GM23248 (cell line): Measurements from ENCODE around the gene CD8B2. TPM values are rescaled to one million over a fixed set of nuclear protein-coding genes. Genes with fewer than 3 reads are reported as not detected.
"Not testable (repeated sequence)": the region's sequence is repeated elsewhere in the genome, so short reads cannot be mapped to it uniquely, and the experiment has no call there.

ENCODE experiments used
- DNase-seq: peaks from one replicate; pipeline ENCODE4 v3.0.0-alpha.2; 2015
- H2AFZ ChIP-seq: fragments of 200-600 bp; sonication (generic); 2 replicates; pipeline ENCODE4 v1.6.1; 2016; ENCODE audit warnings: antibody characterized with exemption
- H3F3A ChIP-seq: fragments of 200-600 bp; sonication (generic); 2 replicates; pipeline ENCODE4 v1.6.1; 2016; ENCODE audit warnings: mild to moderate bottlenecking, antibody characterized with exemption, mixed run types; ENCODE audit not compliant: insufficient read depth
- H3K27ac ChIP-seq: fragments of 200-600 bp; sonication (generic); 2 replicates; pipeline ENCODE4 v1.5.1; 2016; ENCODE audit warnings: mild to moderate bottlenecking
- H3K27me3 ChIP-seq: fragments of 200-600 bp; sonication (generic); replicated peaks from 2 replicates; pipeline ENCODE4 v1.6.1; 2016; ENCODE audit warnings: mild to moderate bottlenecking; ENCODE audit not compliant: insufficient read depth
- H3K36me3 ChIP-seq: fragments of 200-600 bp; sonication (generic); 2 replicates; pipeline ENCODE4 v1.6.1; 2016; ENCODE audit warnings: low read depth, mild to moderate bottlenecking
- H3K4me1 ChIP-seq: fragments of 200-600 bp; sonication (generic); 2 replicates; pipeline ENCODE4 v1.6.1; 2016; ENCODE audit warnings: mild to moderate bottlenecking; ENCODE audit not compliant: insufficient read depth
- H3K4me2 ChIP-seq: fragments of 200-600 bp; sonication (generic); one replicate; pipeline ENCODE4 v1.6.1; 2016; ENCODE audit warnings: mild to moderate bottlenecking; ENCODE audit not compliant: unreplicated experiment
- H3K4me3 ChIP-seq: fragments of 200-600 bp; sonication (generic); 2 replicates; pipeline ENCODE4 v1.5.1; 2016; ENCODE audit warnings: mild to moderate bottlenecking
- H3K79me2 ChIP-seq: fragments of 200-600 bp; sonication (generic); 2 replicates; pipeline ENCODE4 v1.6.1; 2016; ENCODE audit warnings: mild to moderate bottlenecking; ENCODE audit not compliant: insufficient read depth
- H3K9ac ChIP-seq: fragments of 200-600 bp; sonication (generic); 2 replicates; pipeline ENCODE4 v1.6.1; 2016; ENCODE audit warnings: mild to moderate bottlenecking
- H3K9me2 ChIP-seq: fragments of 200-600 bp; sonication (generic); 2 replicates; pipeline ENCODE4 v1.6.1; 2016; ENCODE audit warnings: mixed run types, mild to moderate bottlenecking, moderate library complexity; ENCODE audit not compliant: insufficient read depth
- H3K9me3 ChIP-seq: fragments of 200-600 bp; sonication (generic); one replicate; pipeline ENCODE4 v1.6.1; 2017; ENCODE audit warnings: low read depth
- H4K20me1 ChIP-seq: fragments of 200-600 bp; sonication (generic); 2 replicates; pipeline ENCODE4 v1.6.0; 2016; ENCODE audit not compliant: insufficient read depth
- WGBS, 2 experiments: methylation state at CpG; one replicate each; pipeline ENCODE4 v1.1.6; 2015 to 2017; ENCODE audit warnings: low lambda C conversion rate in 2 of 2, low coverage in 1 of 2; ENCODE audit errors: missing lambda C conversion rate in 2 of 2; 5-methylcytosine and 5-hydroxymethylcytosine counted together
- in situ Hi-C: fragments of 300-500 bp; cut with MboI; formaldehyde crosslinking; loops from 2 replicates; pipeline ENCODE4 v1.15.0; 2020
- polyA plus RNA-seq: library from polyadenylated mRNA; unstranded; fragments of >200 nt; fragmentation: Nextera tagmentation; extraction: Ambion mirVana; gene quantifications from 2 replicates; pipeline ENCODE4 v1.2.1, GENCODE V29; 2016
- total RNA-seq: library from RNA; depleted of rRNA; stranded (reverse); fragments of >200 nt; shearing (Covaris generic); gene quantifications from 2 replicates; pipeline ENCODE4 v1.2.3, GENCODE V29; 2014

CD8B2 gene
- total and polyA plus RNA-seq, 2 experiments from 2014 or later = not detected

DNA sequence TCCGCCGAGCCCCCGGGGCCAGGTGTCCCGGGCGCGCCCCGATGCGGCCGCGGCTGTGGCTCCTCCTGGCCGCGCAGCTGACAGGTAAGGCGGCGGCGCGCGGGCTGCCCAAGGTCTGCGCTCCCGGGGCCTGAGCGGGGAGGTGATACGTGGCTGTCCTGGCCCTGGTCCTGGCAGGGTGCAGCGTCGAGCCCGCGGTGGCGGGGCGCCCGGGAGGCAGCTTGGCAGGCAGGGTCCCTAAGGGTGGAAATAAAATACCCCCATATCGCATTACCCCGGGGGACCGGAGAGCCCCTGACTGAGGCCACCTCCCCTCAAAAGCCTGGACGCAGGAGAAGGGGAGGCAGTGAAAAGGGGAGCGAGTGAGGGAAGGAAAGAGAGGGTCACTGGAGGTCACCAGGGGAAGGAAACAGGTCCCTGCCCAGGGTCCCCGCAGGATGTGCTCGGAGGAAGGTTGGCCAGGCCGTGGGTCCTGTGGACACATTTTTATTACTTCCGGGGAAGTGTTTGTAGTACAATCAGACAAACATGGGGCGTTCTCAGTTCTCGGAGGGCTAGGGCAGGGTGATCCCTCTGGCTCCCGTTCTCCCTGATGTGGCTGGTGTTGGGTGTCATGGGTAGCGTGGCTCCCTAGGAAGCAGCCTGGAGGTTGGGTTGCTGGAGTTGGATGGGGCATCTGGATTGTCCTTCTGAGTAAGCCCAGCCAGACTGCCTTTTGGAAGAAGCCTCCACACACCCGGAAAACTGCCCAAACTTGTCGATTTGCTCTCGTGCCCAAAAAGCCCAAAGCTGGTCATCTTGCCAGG, 425 bp downstream of the CD8B2 start:
- H4K20me1 ChIP-seq, H3K4me3 ChIP-seq, H2AFZ ChIP-seq, H3K4me2 ChIP-seq, H3K27me3 ChIP-seq, in situ Hi-C loops, H3K9me2 ChIP-seq, DNase-seq, H3K27ac ChIP-seq, H3K36me3 ChIP-seq, H3K9me3 ChIP-seq, H3F3A ChIP-seq, H3K79me2 ChIP-seq, H3K4me1 ChIP-seq, H3K9ac ChIP-seq: not testable (repeated sequence)
- 21 to 23% methylated on average over 23 to 34 of the region's 44 CpGs for WGBS, 2 experiments

DNA sequence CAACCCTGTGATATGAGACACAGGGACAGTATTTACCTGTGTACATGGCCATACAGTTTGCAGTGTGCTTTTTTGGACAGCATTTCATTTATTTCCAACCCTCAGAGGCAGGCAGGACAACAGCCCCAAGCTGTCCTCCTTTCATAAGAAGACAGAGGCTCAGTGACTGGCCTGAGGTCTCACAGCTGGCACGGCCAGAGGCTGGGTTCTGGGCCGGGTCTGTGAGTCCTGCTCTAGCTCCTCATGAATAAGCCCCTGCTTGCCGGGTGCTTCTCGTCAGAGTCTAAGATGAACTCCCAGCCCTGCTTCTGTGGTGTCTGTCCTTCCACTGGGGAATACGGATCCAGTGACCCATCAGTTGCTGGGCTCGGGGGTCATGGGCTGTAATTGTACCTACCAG, 2.5 kb downstream of the CD8B2 start:
- 28 to 39% methylated on average over 6 of the region's 6 CpGs for WGBS, 2 experiments
- H3K9me2 ChIP-seq, H3K9me3 ChIP-seq, H3K36me3 ChIP-seq, H3K27ac ChIP-seq, in situ Hi-C loops, H3F3A ChIP-seq, H3K79me2 ChIP-seq, DNase-seq, H3K9ac ChIP-seq, H3K4me1 ChIP-seq, H4K20me1 ChIP-seq, H3K4me3 ChIP-seq, H3K27me3 ChIP-seq, H2AFZ ChIP-seq, H3K4me2 ChIP-seq: not testable (repeated sequence)

DNA sequence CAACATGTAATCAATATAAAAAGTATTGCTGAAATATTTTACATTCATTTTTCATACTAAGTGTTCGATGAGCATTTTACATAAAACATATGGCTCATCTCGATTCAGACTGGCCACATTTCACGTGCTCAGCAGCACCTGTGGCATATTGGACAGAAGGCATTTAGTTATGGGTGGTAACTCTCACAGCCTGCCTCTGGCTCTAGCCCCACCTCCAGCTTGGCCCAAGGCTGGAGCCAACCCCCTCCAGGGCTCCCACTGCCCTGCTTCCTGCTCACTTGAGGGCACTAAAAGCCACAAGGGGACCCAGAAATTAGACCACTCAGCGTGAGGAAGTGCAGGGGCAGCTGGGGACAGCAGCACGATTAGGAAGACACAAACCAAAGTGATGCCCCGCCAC, 5.2 kb downstream of the CD8B2 start:
- in situ Hi-C loops, H3K79me2 ChIP-seq, H3K36me3 ChIP-seq, H3K9ac ChIP-seq, H3K4me2 ChIP-seq, H3F3A ChIP-seq, H3K27ac ChIP-seq, H3K27me3 ChIP-seq, H4K20me1 ChIP-seq, H3K4me3 ChIP-seq, H3K9me2 ChIP-seq, DNase-seq, H2AFZ ChIP-seq, H3K4me1 ChIP-seq, H3K9me3 ChIP-seq: not testable (repeated sequence)
- WGBS, 2 experiments = 42 to 57% methylated on average over 4 to 6 of the region's 6 CpGs

DNA sequence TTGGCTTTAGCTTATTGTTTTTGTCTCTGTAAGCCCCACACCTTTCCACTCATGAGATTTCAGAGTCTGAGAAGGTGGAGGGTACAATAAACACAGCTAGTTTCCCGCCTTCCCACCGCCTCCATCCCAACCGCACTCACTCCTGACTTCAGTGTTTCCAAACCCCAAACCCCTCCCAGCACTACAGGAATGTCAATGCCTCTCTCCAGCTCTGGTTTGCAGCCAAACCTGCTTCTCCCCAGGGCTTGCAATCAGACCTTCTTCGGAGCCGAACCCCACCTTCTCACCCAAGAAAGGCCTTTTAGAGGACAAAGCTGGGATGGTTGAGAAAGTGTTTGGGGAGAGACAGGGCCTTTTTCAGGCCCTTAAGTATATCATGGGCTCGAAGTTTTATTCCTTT, 5.7 kb downstream of the CD8B2 start:
- H2AFZ ChIP-seq, in situ Hi-C loops: not testable (repeated sequence)
- 24 to 35% methylated on average over 6 of the region's 6 CpGs for WGBS, 2 experiments

DNA sequence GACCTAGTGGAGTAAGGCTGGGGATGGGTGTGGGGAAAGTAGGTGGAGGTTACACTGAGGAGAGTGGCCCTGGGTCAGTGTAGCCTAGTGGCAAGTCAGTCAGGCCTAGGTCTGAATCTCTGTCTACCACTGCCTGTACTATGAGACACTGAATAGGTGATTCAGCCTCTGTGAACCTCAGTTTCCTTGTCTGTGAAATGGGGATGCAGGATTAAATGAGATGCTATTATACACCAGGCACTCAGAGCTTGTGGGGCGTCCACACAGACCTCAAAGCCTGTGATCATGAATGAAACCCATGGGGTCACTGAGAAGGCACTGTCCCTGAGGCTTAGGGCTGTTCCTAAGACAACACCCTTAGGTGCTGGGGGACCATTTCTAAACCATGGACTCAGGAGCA, 11.4 kb downstream of the CD8B2 start:
- H3K27ac ChIP-seq, in situ Hi-C loops, H3K4me3 ChIP-seq, H3K4me1 ChIP-seq, H3K27me3 ChIP-seq, H4K20me1 ChIP-seq, H3K9ac ChIP-seq, H3K9me2 ChIP-seq, DNase-seq, H3K4me2 ChIP-seq, H3K36me3 ChIP-seq, H3K79me2 ChIP-seq, H3F3A ChIP-seq, H3K9me3 ChIP-seq, H2AFZ ChIP-seq: not testable (repeated sequence)
- 0 to 6% methylated on average over 1 of the region's 1 CpG for WGBS, 2 experiments

More for the DNA sequence above, 5.7 kb downstream of the CD8B2 start:
- not testable (repeated sequence) for DNase-seq, H3K36me3 ChIP-seq, H3K4me3 ChIP-seq, H3K79me2 ChIP-seq, H3K9me3 ChIP-seq, H3K27ac ChIP-seq, H3K4me2 ChIP-seq, H3K9me2 ChIP-seq, H4K20me1 ChIP-seq, H3F3A ChIP-seq, H3K4me1 ChIP-seq, H3K27me3 ChIP-seq, H3K9ac ChIP-seq

DNA sequence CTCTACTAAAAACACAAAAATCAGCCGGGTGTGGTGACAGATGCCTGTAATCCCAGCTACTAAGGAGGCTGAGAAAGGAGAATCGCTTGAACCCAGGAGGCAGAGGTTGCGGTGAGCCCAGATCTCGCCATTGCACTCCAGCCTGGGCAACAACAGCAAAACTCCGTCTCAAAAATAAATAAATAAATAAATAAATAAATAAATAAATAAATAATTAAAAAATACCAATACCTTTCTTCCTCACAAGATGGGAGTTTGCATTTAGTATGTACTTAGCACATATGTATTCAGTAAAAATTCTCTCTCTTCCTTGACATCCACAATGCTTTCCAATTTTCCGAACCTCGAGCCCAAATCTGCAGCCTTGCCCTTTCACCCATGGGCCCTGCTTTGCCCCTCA, 13.2 kb downstream of the CD8B2 start:
- H3K4me1 ChIP-seq, H3K27ac ChIP-seq, H2AFZ ChIP-seq, H3F3A ChIP-seq, H3K36me3 ChIP-seq, H3K4me2 ChIP-seq, DNase-seq, H3K79me2 ChIP-seq, H3K27me3 ChIP-seq, in situ Hi-C loops, H3K4me3 ChIP-seq, H3K9me2 ChIP-seq, H4K20me1 ChIP-seq, H3K9ac ChIP-seq, H3K9me3 ChIP-seq: not testable (repeated sequence)
- WGBS, 2 experiments = 73 to 79% methylated on average over 6 of the region's 7 CpGs

DNA sequence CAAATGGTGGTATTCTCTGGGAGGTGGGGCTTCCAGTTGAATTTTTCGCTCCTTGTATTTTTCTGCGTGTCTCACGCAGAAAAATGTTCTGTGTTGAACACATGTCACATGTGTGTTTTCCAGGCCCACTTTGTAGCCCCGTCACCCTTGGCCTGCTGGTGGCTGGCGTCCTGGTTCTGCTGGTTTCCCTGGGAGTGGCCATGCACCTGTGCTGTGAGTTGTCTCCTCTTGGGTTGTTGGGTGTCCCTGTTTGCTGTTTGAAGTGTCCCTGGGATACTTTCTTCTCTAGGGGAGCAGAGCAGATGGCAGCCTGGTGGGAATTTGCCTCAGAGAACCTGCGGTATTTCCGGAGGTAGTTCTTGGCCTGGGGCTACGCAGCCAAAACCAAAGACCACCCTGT, 15.2 kb downstream of the CD8B2 start:
- H3K4me3 ChIP-seq, H3K9ac ChIP-seq, H3K79me2 ChIP-seq, H4K20me1 ChIP-seq, H2AFZ ChIP-seq, H3K27ac ChIP-seq, H3K9me3 ChIP-seq, H3K9me2 ChIP-seq, in situ Hi-C loops, H3K27me3 ChIP-seq, H3K36me3 ChIP-seq, H3F3A ChIP-seq, DNase-seq, H3K4me2 ChIP-seq, H3K4me1 ChIP-seq: not testable (repeated sequence)
- 64 to 65% methylated on average over 8 of the region's 8 CpGs for WGBS, 2 experiments

DNA sequence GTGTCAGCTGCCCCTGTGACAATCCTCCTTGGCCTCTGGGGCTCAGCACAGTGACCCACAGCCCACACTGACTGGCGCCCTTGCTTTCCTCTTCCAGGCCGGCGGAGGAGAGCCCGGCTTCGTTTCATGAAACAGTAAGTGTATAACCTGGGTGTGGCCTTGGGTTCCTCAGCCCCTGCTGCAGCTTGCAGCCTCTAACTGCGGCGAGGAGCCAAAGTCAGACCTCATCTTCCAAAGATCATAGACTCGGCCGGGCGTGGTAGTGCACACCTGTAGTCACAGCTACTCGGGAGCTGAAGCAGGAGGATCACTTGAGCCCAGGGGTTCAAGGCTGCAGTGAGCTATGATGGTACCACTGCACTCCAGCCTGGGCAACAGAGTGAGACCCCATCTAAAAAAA, 17.0 kb downstream of the CD8B2 start:
- in situ Hi-C loops = not testable (repeated sequence)

More for the DNA sequence above, 17.0 kb downstream of the CD8B2 start:
- not testable (repeated sequence) for H3K9ac ChIP-seq, H3F3A ChIP-seq, H3K36me3 ChIP-seq, H3K4me3 ChIP-seq, H2AFZ ChIP-seq, H3K9me2 ChIP-seq, H3K27me3 ChIP-seq, H3K79me2 ChIP-seq, H3K27ac ChIP-seq, H3K4me1 ChIP-seq, H4K20me1 ChIP-seq, H3K4me2 ChIP-seq, H3K9me3 ChIP-seq, DNase-seq
- WGBS, 2 experiments = 61 to 63% methylated on average over 7 to 9 of the region's 11 CpGs
